Measurements from ENCODE around the gene ZKSCAN4.

DNA sequence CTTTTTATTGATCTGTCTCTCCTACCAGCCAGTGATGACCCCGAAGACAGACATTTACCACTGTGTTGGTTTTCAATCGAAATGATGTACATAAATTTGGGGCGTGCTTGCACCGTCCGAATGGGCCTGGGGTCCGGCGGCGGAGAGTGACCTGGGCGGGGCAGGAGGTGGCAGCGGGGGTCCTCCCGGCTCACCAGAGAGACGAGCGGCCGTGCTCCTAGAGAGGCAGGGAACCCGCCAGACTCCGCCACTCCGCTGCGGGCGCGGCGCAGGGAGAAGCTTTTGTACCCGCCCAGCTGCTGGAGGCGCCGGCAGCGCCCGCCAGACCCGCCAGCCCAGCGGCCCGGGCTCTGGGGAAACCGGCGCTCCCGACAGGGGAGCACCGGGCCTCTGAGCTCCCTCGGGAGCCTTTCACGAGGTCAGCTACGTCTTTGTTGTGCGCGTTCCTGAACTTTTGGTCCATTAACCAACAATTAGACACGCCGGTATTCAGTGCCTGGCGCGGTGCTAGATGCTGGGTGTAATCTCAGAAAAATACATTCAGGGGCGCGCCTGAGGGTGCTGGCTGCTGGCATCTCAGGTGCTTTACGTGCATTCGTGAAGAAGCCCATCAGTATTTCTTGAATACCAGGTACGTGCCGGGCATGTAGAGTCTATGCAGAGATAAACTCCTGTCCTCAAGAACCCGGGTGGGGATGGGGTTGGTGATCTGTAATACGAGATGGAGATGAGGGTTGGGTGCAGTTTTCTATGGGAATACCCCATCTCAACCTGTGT is 29.4 kb upstream of the ZKSCAN4 start, which contains the start of gene PGBD1:
- TF ChIP-seq POLR2A (IDR thresholded peaks at IDR 0.05) = no peak
- TF ChIP-seq, protein P1, sequence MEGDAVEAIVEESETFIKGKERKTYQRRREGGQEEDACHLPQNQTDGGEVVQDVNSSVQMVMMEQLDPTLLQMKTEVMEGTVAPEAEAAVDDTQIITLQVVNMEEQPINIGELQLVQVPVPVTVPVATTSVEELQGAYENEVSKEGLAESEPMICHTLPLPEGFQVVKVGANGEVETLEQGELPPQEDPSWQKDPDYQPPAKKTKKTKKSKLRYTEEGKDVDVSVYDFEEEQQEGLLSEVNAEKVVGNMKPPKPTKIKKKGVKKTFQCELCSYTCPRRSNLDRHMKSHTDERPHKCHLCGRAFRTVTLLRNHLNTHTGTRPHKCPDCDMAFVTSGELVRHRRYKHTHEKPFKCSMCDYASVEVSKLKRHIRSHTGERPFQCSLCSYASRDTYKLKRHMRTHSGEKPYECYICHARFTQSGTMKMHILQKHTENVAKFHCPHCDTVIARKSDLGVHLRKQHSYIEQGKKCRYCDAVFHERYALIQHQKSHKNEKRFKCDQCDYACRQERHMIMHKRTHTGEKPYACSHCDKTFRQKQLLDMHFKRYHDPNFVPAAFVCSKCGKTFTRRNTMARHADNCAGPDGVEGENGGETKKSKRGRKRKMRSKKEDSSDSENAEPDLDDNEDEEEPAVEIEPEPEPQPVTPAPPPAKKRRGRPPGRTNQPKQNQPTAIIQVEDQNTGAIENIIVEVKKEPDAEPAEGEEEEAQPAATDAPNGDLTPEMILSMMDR (IDR thresholded peaks at IDR 0.05) = no peak

Data from ovary (tissue), 3 donors.